GM18505 (cell line): ENCODE results near the gene CPZ.

Experiments used
- ATAC-seq: cut with Tn5 transposase; IDR thresholded peaks from one replicate; pipeline ENCODE4 v1.9.1; 2021; ENCODE audit not compliant: unreplicated experiment
- POLR2A ChIP-seq: IDR thresholded peaks from 4 replicates; pipeline ENCODE4 v1.6.1; 2011; ENCODE audit warnings: borderline replicate concordance; ENCODE audit not compliant: insufficient read depth, insufficient read length; ENCODE audit errors: extremely low read depth

The CPZ gene

GRCh38 chr4:8598391-8599090 lies 6.0 kb downstream of the CPZ start:
- TF ChIP-seq POLR2A = no peak
- no peak for ATAC-seq

- no peak for ATAC-seq
- TF ChIP-seq POLR2A = no peak
Observed at GRCh38 chr4:8599091-8599460, 6.5 kb downstream of the CPZ start.

- no peak for ATAC-seq
- TF ChIP-seq POLR2A = no peak
Observed at GRCh38 chr4:8599657-8600056, 7.1 kb downstream of the CPZ start.

- no peak for TF ChIP-seq POLR2A
- ATAC-seq = no peak
Observed at GRCh38 chr4:8600266-8600665, 7.7 kb downstream of the CPZ start.

DNA sequence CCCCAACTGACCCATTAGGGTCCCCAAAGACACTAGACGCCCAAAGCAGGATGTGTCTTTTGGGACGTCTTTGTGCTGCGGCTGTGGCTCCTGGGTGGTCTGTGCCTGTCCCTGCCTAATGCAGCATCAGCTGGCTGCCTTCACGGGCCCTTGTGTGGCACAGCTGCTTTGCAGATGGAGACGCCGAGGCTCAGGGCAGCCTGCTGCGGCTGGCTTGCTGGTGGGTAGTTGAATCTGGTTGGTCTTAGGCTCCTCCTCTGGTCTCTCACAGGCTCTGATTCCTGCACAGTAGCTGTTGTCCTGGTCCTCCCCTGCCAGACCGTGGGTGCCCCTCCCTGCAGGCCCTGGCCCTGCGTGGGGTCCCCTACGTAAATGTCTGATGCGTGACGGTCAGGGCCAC lies 8.1 kb downstream of the CPZ start:
- no peak for TF ChIP-seq POLR2A
- no peak for ATAC-seq

DNA sequence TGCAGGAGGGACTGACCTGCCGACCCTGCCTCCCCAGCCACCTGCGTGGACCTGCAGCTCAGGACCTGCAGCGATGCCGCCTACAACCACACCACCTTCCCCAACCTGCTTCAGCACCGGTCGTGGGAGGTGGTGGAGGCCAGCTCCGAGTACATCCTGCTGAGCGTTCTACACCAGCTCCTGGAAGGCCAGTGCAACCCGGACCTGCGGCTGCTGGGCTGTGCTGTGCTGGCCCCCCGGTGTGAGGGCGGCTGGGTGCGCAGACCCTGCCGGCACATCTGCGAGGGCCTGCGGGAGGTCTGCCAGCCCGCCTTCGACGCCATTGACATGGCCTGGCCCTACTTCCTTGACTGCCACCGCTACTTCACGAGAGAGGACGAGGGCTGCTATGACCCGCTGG lies 8.5 kb downstream of the CPZ start:
- no peak for TF ChIP-seq POLR2A
- no peak for ATAC-seq

DNA sequence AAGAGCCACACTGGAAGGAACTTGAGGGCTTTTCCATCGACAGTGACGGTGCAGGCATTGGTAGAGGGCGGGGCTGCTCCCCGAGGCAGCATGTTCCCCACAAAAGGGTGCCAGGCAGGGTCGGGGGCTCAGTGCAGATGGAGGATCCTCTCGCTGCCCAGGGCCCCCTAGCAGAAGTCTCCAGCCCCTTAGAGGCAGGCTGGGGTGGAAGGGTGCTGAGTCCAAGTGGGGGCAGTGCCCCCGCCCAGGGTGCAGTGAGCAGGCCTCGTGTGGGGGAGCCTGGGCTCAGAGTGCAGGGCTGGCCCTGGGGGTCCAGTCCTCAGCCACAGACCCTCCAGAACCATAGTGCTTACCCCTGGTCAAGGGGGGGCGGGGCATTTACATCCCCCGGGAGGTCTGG lies 9.0 kb downstream of the CPZ start:
- no peak for TF ChIP-seq POLR2A
- no peak for ATAC-seq

DNA sequence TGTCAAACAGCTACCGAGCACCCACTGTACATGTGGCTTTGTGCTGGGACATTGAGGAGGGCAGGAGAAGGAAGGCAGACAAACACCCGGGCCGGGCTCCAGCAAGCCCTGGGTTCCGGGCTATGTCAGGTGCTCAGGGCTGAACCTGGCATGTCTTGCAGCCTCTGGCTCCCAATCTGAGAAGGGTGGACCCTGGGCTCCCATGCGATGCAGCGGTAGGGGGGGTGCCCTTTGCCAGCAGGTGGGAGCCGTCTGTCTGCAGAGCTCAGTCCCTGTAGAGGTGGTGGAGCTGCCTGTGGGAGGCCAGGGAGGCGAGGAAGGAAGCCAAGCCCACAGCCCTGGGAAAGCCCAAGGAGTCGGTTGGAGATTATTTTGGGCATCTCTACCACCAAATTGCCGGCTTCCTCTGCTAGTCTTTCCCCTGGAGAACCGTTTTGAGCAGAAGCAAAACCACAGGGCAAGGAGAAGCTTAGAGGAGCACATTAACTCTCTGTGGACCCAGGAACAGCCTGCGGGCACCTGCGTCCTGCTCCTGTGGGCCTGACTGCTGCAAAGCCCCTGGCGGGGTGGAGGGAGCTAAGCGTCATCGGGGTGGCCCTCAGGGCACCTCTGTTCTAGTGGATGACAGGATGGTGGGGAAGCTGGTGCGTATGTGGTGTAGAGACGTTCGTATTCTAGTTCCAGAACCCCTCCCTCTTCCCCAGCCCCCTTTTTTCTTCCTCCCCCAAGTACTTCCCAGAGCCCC lies 10.3 kb downstream of the CPZ start:
- ATAC-seq = no peak
- TF ChIP-seq POLR2A = no peak

DNA sequence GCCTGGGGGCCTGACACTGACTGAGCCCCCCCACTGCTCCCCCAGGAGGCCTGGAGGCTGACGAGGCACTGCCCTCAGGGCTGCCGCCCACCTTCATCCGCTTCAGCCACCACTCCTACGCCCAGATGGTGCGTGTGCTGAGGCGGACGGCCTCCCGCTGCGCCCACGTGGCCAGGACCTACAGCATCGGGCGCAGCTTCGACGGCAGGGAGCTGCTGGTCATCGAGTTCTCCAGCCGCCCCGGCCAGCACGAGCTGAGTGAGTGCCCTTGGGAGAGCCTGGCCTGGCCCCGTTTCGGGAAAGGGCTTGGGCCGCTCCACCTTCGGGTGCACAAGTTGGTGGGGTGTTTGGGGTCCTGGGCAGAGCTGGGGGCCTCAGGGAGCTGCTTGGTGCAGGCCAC lies 11.4 kb downstream of the CPZ start:
- TF ChIP-seq POLR2A = no peak
- no peak for ATAC-seq

GRCh38 chr4:8605289-8605688 lies 12.7 kb downstream of the CPZ start:
- TF ChIP-seq POLR2A = no peak
- no peak for ATAC-seq

DNA sequence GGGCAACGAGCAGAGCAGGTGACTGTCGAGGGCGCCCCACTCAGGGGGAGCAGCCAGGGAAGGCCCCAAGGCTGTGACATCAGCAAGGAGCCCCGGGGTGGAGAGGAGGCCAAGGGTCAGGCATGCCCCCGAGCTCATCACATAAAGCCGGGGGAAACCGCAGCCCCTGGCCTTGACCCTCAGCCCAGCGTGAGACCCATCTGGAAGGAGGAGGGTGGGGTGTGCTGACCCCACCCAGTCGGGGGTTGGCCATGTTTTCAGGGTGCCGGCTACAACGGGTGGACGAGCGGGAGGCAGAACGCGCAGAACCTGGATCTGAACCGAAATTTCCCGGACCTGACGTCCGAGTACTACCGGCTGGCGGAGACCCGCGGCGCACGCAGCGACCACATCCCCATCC lies 13.9 kb downstream of the CPZ start:
- no peak for ATAC-seq
- TF ChIP-seq POLR2A = no peak

DNA sequence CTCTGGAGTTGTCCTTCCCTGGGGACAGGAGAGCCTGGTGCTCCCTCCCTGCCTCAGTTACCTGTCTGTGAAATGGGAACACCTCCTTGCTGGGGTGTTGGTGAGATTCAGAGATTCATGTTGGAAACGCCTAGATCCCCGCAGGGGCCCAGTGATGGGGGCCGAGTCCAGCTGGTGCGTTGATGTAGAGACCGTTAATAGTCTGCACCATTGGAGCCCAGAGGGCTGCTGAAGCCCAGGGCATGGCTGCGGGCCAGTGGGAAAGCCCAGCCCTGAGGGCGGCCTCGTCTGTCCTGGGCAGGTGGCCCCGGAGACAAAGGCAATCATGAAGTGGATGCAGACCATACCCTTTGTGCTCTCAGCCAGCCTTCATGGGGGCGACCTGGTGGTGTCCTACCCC lies 14.4 kb downstream of the CPZ start:
- TF ChIP-seq POLR2A = no peak
- no peak for ATAC-seq

GRCh38 chr4:8607603-8608481 lies 15.3 kb downstream of the CPZ start:
- ATAC-seq = no peak
- TF ChIP-seq POLR2A = no peak

DNA sequence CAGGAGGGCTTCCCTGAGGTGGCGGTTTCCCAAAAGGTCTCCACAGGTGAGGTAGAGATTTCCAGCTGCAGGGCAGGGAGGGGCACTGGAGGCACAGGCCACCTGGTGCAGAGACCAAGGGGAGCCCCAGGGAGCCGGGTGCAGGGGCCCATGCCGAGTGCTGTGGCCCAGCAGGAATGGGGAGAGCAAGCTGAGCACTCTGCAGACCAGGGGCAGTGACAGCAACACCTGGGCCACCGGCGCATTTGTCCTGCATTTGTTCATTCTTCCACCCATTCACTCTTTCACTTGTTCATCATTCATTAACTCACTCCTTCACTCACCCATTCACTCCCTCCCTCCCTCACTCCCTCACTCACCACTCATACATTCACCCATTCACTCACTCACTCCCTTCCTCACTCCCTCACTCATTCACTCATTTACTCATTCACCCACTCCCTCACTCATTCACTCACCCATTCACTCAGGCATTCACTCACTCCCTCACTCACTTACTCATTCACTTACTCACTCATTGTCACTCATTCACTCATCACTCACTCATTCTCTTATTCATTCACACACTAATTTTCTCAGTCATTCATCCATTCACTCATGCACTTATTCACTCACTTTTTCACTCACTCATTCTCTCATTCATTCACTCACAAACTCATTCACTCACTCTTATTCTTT lies 16.3 kb downstream of the CPZ start:
- TF ChIP-seq POLR2A = no peak
- ATAC-seq = no peak

GRCh38 chr4:8609406-8609805 lies 16.8 kb downstream of the CPZ start:
- no peak for ATAC-seq
- TF ChIP-seq POLR2A = no peak
